Omental fat pad (tissue), 4 donors: ENCODE measurements around the gene GAS7. TPM values are rescaled to one million over a fixed set of nuclear protein-coding genes. Genes with fewer than 3 reads are reported as not detected.

ENCODE experiments used
- ATAC-seq: fragments of 150-250 bp; one replicate; pipeline ENCODE4 v1.9.1; 2016; ENCODE audit warnings: mild to moderate bottlenecking, moderate library complexity; ENCODE audit not compliant: low FRiP score
- DNase-seq: peaks from one replicate; pipeline ENCODE4 v3.0.0-alpha.2; 2019; ENCODE audit warnings: low spot score
- CTCF ChIP-seq, 3 donors: fragments of 450-650 bp; IDR thresholded peaks; one replicate each; pipeline ENCODE4 v1.5.1; 2016 to 2017; ENCODE audit warnings: antibody characterized with exemption in 3 of 3, mild to moderate bottlenecking in 3 of 3, moderate library complexity in 2 of 3
- total RNA-seq, 4 donors: library from RNA; depleted of rRNA; stranded (reverse); fragments of >200 nt; gene quantifications; one replicate each; pipeline ENCODE4 v1.1.0, GENCODE V29; 2016

Gene GAS7
- total RNA-seq, 4 donors from 2014 or later: 36.4 to 148 (median 52.7) TPM

GRCh38 chr17:10064536-10064935 is 133.9 kb downstream of the GAS7 start:
- no peak for DNase-seq
- ATAC-seq: no peak
- TF ChIP-seq CTCF (IDR thresholded peaks at IDR 0.05): no peak

- no peak for TF ChIP-seq CTCF (IDR thresholded peaks at IDR 0.05)
- DNase-seq (no peak), ATAC-seq (peak; percentile 17)
Measured at GRCh38 chr17:10063730-10064241, 134.6 kb downstream of the GAS7 start.

GRCh38 chr17:10062691-10063385 is 135.6 kb downstream of the GAS7 start:
- DNase-seq (no peak), ATAC-seq (no peak)
- no peak for TF ChIP-seq CTCF (IDR thresholded peaks at IDR 0.05)

GRCh38 chr17:10061111-10061845 is 137.1 kb downstream of the GAS7 start:
- no peak for TF ChIP-seq CTCF (IDR thresholded peaks at IDR 0.05)
- DNase-seq (no peak), ATAC-seq (no peak)

GRCh38 chr17:10060526-10060925 is 137.9 kb downstream of the GAS7 start:
- DNase-seq: no peak
- ATAC-seq: no peak
- TF ChIP-seq CTCF (IDR thresholded peaks at IDR 0.05): no peak

- no peak for TF ChIP-seq CTCF (IDR thresholded peaks at IDR 0.05)
- ATAC-seq (no peak), DNase-seq (no peak)
Measured at GRCh38 chr17:10059684-10060211, 138.7 kb downstream of the GAS7 start.
